Aorta (tissue), 5 donors: ENCODE results near the gene KCNH3. TPM values are rescaled to one million over a fixed set of nuclear protein-coding genes. Genes with fewer than 3 reads are reported as not detected.
"Not testable (repeated sequence)": the region's sequence is repeated elsewhere in the genome, so short reads cannot be mapped to it uniquely, and the experiment has no call there.

Experiments
- ATAC-seq: fragments of 200-7000 bp; cut with Tn5 transposase; one replicate; pipeline ENCODE4 v1.9.1; 2022; ENCODE audit warnings: moderate library complexity; ENCODE audit not compliant: low FRiP score
- DNase-seq, 2 donors: peaks; one replicate each; pipeline ENCODE4 v3.0.0-alpha.2; 2020
- H3K27ac ChIP-seq, 2 donors: one replicate each; pipeline ENCODE4 v1.5.1; 2013; ENCODE audit warnings: low read length in 2 of 2, mild to moderate bottlenecking in 2 of 2, moderate library complexity in 2 of 2, control low read depth in 1 of 2, inconsistent platforms in 1 of 2, low read depth in 1 of 2
- H3K27me3 ChIP-seq, 2 donors: one replicate each; pipeline ENCODE4 v1.6.1; 2013; ENCODE audit warnings: control low read depth in 1 of 2, low read length in 1 of 2, mild to moderate bottlenecking in 1 of 2, moderate library complexity in 1 of 2; ENCODE audit not compliant: insufficient read depth in 2 of 2, control insufficient read depth in 1 of 2
- H3K36me3 ChIP-seq, 2 donors: one replicate each; pipeline ENCODE4 v1.6.1; 2013; ENCODE audit warnings: control low read depth in 1 of 2, low read length in 1 of 2, mild to moderate bottlenecking in 1 of 2; ENCODE audit not compliant: insufficient read depth in 2 of 2, control insufficient read depth in 1 of 2
- H3K4me1 ChIP-seq, 2 donors: one replicate each; pipeline ENCODE4 v1.6.1; 2013; ENCODE audit warnings: low read length in 2 of 2, control low read depth in 1 of 2, mild to moderate bottlenecking in 1 of 2, moderate library complexity in 1 of 2; ENCODE audit not compliant: insufficient read depth in 2 of 2, control insufficient read depth in 1 of 2
- H3K4me3 ChIP-seq, 2 donors: one replicate each; pipeline ENCODE4 v1.5.1; 2013; ENCODE audit warnings: low read length in 2 of 2, control low read depth in 1 of 2, mild to moderate bottlenecking in 1 of 2
- H3K9me3 ChIP-seq: one replicate; pipeline ENCODE4 v1.6.1; 2013; ENCODE audit warnings: mild to moderate bottlenecking, low read length; ENCODE audit not compliant: control insufficient read depth
- WGBS, 2 donors: extraction: QIAGEN DNeasy Blood & Tissue Kit; methylation state at CpG; one replicate each; pipeline ENCODE4 v1.1.7; 2013; 5-methylcytosine and 5-hydroxymethylcytosine counted together
- intact Hi-C, 2 donors: fragments of 100-400 bp; cut with DNase I; formaldehyde crosslinking; loops; one replicate each; pipeline versions ENCODE4 v1.14.2 to v1.15.0; 2022
- polyA plus RNA-seq, 2 donors: library from polyadenylated mRNA; stranded (reverse); fragments of 200-250 nt; gene quantifications; one replicate each; pipeline ENCODE4 v1.2.3, GENCODE V29; 2013
- total RNA-seq, 2 donors: library from RNA; stranded (reverse); fragmentation: NEBNext Ultra II Directional; extraction: Animal tissue kit (Norgen Biotek cat#: 25700); gene quantifications; one replicate each; pipeline ENCODE4 v1.2.1, GENCODE V29; 2021
- donor health status: healthy with polysubstance abuse.
- donor health status: Bipolar disorder and iron deficiency.
- donor health status: DM: no; HTN: no; CAD: no.
- donor health status: DM: no; HTN: no; CAD: no.
- donor health status: DM: yes; HTN: yes; CAD: no.

KCNH3 gene
- total and polyA plus RNA-seq, 4 donors: 0.10 to 1.7 (median 0.90) TPM

GRCh38 chr12:49605539-49605938 lies 66.7 kb downstream of the KCNH3 start, which contains the start of gene FAM186B:
TSS of gene FAM186B (minus strand) at chr12:49605639. CDS start at chr12:49605477, 162 bp downstream.
- H3K27ac ChIP-seq, ATAC-seq, H3K4me3 ChIP-seq, intact Hi-C loops, H3K4me1 ChIP-seq, H3K9me3 ChIP-seq, H3K36me3 ChIP-seq, H3K27me3 ChIP-seq, DNase-seq: not testable (repeated sequence)
- WGBS, 2 donors: 94 to 99% methylated on average over 3 to 4 of the region's 4 CpGs

Other genes starting within 250 kb of the KCNH3 start
- 1 to 10 TPM in 1 of 2 donors, under 1 TPM in 1; 0.49 to 5.4 TPM for gene PRPH, start 243.9 kb upstream of the KCNH3 start, total RNA-seq
- gene PRPH, start 243.9 kb upstream of the KCNH3 start, polyA plus RNA-seq: 10 to 100 TPM in 1 of 2 donors, not detected in 1; 13.8 TPM
- gene TROAP, start 215.8 kb upstream of the KCNH3 start, total RNA-seq: 1 to 10 TPM; 1.1 to 4.3 TPM
- gene TROAP, start 215.8 kb upstream of the KCNH3 start, polyA plus RNA-seq: 1 to 10 TPM in 1 of 2 donors, under 1 TPM in 1; 0.10 to 1.8 TPM
- not detected for gene C1QL4, start 201.8 kb upstream of the KCNH3 start, total RNA-seq
- gene C1QL4, start 201.8 kb upstream of the KCNH3 start, polyA plus RNA-seq: not detected
- gene DNAJC22, start 192.1 kb upstream of the KCNH3 start, total RNA-seq: under 1 TPM in 1 of 2 donors, not detected in 1; 0.24 TPM
- 1 to 10 TPM in 1 of 2 donors, under 1 TPM in 1; 0.50 to 1.2 TPM for gene DNAJC22, start 192.1 kb upstream of the KCNH3 start, polyA plus RNA-seq
- 10 to 100 TPM; 19.3 to 29.8 TPM for gene SPATS2, start 171.6 kb upstream of the KCNH3 start, total RNA-seq
- 10 to 100 TPM in 1 of 2 donors, 1 to 10 TPM in 1; 5.5 to 11.5 TPM for gene SPATS2, start 171.6 kb upstream of the KCNH3 start, polyA plus RNA-seq
- gene MCRS1, start 29.1 kb downstream of the KCNH3 start, total RNA-seq: 10 to 100 TPM; 34.7 to 44.0 TPM
- 10 to 100 TPM; 27.5 to 99.2 TPM for gene MCRS1, start 29.1 kb downstream of the KCNH3 start, polyA plus RNA-seq
- under 1 TPM; 0.23 to 0.30 TPM for gene FAM186B, start 66.6 kb downstream of the KCNH3 start, total RNA-seq
- gene FAM186B, start 66.6 kb downstream of the KCNH3 start, polyA plus RNA-seq: under 1 TPM in 1 of 2 donors, not detected in 1; 0.26 TPM
- 10 to 100 TPM; 28.2 to 41.0 TPM for gene PRPF40B, start 84.5 kb downstream of the KCNH3 start, total RNA-seq
- gene PRPF40B, start 84.5 kb downstream of the KCNH3 start, polyA plus RNA-seq: 10 to 100 TPM; 11.3 to 69.0 TPM
- 10 to 100 TPM; 31.4 to 53.9 TPM for gene FMNL3, start 168.4 kb downstream of the KCNH3 start, total RNA-seq
- 10 to 100 TPM in 1 of 2 donors, 1 to 10 TPM in 1; 6.5 to 10.4 TPM for gene FMNL3, start 168.4 kb downstream of the KCNH3 start, polyA plus RNA-seq
- gene TMBIM6, start 202.5 kb downstream of the KCNH3 start, total RNA-seq: 100 to 1,000 TPM; 290 to 325 TPM
- 100 to 1,000 TPM; 114 to 163 TPM for gene TMBIM6, start 202.5 kb downstream of the KCNH3 start, polyA plus RNA-seq